ENCODE measurements around the gene ABR. TPM values are rescaled to one million over a fixed set of nuclear protein-coding genes. Genes with fewer than 3 reads are reported as not detected.
A peak's percentile ranks its signal among the peaks of the same experiment; 100 is the strongest.

The ABR gene
- total RNA-seq, 1 donor from 2014 or later, result 70.9 TPM

GRCh38 chr17:1159431-1160180 is 20.2 kb downstream of the ABR start:
- Histone ChIP-seq H4K20me1 (ENCODE audit: insufficient read depth, low read length) (peaks cover 41% of the 10 kb centered on the region), H3K4me2 (ENCODE audit: low read length) (no peak overlapping the region), H3K36me3 (ENCODE audit: insufficient read depth, low read length) (no peaks in the 10 kb centered on the region), H3K27me3 (ENCODE audit: insufficient read depth, low read length) (no peaks in the 10 kb centered on the region), H3K79me2 (ENCODE audit: insufficient read depth, low read length) (peaks cover 13% of the 10 kb centered on the region), H3K4me1 (ENCODE audit: insufficient read depth, low read length) (peaks cover 6% of the 10 kb centered on the region), H2AFZ (ENCODE audit: low read depth, low read length) (no peak overlapping the region), H3K4me3 (ENCODE audit: insufficient read depth, low read depth, low read length) (no peak overlapping the region), H3K9ac (ENCODE audit: low read length) (no peak overlapping the region), H3K9me3 (ENCODE audit: insufficient read depth, low read depth, low read length) (no peaks in the 10 kb centered on the region), H3K27ac (ENCODE audit: low read depth, low read length) (peak overlapping the region; percentile 27)
- peaks cover 3% of the 10 kb centered on the region for H3K4me1 Mint-ChIP-seq (ENCODE audit: low read depth, unreplicated experiment)
- no peaks in the 10 kb centered on the region for H3K27me3 Mint-ChIP-seq (ENCODE audit: low read depth, unreplicated experiment)
- DNase-seq (ENCODE audit: low read depth) (peak; percentile 39), FAIRE-seq (no peak)
- H3K36me3 Mint-ChIP-seq (ENCODE audit: low read depth, unreplicated experiment), result peaks cover 5% of the 10 kb centered on the region
- no peak overlapping the region for H3K27ac Mint-ChIP-seq (ENCODE audit: unreplicated experiment)
- TF ChIP-seq, protein P1, sequence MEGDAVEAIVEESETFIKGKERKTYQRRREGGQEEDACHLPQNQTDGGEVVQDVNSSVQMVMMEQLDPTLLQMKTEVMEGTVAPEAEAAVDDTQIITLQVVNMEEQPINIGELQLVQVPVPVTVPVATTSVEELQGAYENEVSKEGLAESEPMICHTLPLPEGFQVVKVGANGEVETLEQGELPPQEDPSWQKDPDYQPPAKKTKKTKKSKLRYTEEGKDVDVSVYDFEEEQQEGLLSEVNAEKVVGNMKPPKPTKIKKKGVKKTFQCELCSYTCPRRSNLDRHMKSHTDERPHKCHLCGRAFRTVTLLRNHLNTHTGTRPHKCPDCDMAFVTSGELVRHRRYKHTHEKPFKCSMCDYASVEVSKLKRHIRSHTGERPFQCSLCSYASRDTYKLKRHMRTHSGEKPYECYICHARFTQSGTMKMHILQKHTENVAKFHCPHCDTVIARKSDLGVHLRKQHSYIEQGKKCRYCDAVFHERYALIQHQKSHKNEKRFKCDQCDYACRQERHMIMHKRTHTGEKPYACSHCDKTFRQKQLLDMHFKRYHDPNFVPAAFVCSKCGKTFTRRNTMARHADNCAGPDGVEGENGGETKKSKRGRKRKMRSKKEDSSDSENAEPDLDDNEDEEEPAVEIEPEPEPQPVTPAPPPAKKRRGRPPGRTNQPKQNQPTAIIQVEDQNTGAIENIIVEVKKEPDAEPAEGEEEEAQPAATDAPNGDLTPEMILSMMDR (IDR thresholded peaks at IDR 0.05; ENCODE audit: insufficient read depth, low read depth, low read length), result no peak
- TF ChIP-seq EZH2 (IDR thresholded peaks at IDR 0.05; ENCODE audit: insufficient read depth, low read length), result no peak
- peaks cover 2% of the 10 kb centered on the region for H3K9me3 Mint-ChIP-seq (ENCODE audit: unreplicated experiment)
- no peak overlapping the region for H3K4me3 Mint-ChIP-seq (ENCODE audit: unreplicated experiment)

DNA sequence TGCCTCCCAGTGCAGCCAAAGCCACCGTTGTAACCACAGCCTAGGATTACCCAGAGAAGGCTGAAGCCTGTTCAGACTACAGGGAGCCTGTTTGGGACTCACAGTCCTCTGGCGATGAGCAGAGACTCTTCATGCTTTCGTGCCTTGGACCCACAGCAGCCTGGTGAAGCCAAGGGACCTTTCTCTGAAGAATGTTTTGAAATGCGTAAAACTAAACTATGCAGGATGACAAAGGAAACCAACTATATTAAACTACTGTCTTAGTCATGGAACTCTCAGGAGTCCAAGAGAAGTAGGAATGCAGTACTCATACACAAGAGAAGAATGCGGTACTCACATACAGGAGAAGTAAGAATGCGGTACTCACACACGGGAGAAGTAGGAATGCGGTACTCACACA is 20.9 kb downstream of the ABR start:
- Mint-ChIP-seq H3K36me3 (ENCODE audit: low read depth, unreplicated experiment) (peaks cover 5% of the 10 kb centered on the region), H3K9me3 (ENCODE audit: unreplicated experiment) (peaks cover 2% of the 10 kb centered on the region), H3K4me3 (ENCODE audit: unreplicated experiment) (no peak overlapping the region), H3K27me3 (ENCODE audit: low read depth, unreplicated experiment) (no peaks in the 10 kb centered on the region), H3K27ac (ENCODE audit: unreplicated experiment) (peak overlapping the region; percentile 24), H3K4me1 (ENCODE audit: low read depth, unreplicated experiment) (peaks cover 3% of the 10 kb centered on the region)
- Histone ChIP-seq H3K9ac (ENCODE audit: low read length) (peak overlapping the region; percentile 45), H2AFZ (ENCODE audit: low read depth, low read length) (no peak overlapping the region), H3K79me2 (ENCODE audit: insufficient read depth, low read length) (peaks cover 13% of the 10 kb centered on the region), H3K4me3 (ENCODE audit: insufficient read depth, low read depth, low read length) (no peak overlapping the region), H3K4me2 (ENCODE audit: low read length) (peak overlapping the region; percentile 29), H4K20me1 (ENCODE audit: insufficient read depth, low read length) (peaks cover 48% of the 10 kb centered on the region), H3K27ac (ENCODE audit: low read depth, low read length) (peak overlapping the region; percentile 74), H3K27me3 (ENCODE audit: insufficient read depth, low read length) (no peaks in the 10 kb centered on the region), H3K9me3 (ENCODE audit: insufficient read depth, low read depth, low read length) (no peaks in the 10 kb centered on the region), H3K36me3 (ENCODE audit: insufficient read depth, low read length) (no peaks in the 10 kb centered on the region), H3K4me1 (ENCODE audit: insufficient read depth, low read length) (peaks cover 8% of the 10 kb centered on the region)
- TF ChIP-seq, protein P1 (IDR thresholded peaks at IDR 0.05; ENCODE audit: insufficient read depth, low read depth, low read length), result no peak
- no peak for TF ChIP-seq EZH2 (IDR thresholded peaks at IDR 0.05; ENCODE audit: insufficient read depth, low read length)
- DNase-seq (ENCODE audit: low read depth), result peak; percentile 96
- FAIRE-seq, result peak; percentile 97

- Histone ChIP-seq H3K27me3 (ENCODE audit: insufficient read depth, low read length) (no peaks in the 10 kb centered on the region), H2AFZ (ENCODE audit: low read depth, low read length) (no peak overlapping the region), H3K9ac (ENCODE audit: low read length) (no peak overlapping the region), H4K20me1 (ENCODE audit: insufficient read depth, low read length) (peaks cover 50% of the 10 kb centered on the region), H3K9me3 (ENCODE audit: insufficient read depth, low read depth, low read length) (no peaks in the 10 kb centered on the region), H3K4me3 (ENCODE audit: insufficient read depth, low read depth, low read length) (no peak overlapping the region), H3K4me2 (ENCODE audit: low read length) (no peak overlapping the region), H3K4me1 (ENCODE audit: insufficient read depth, low read length) (peaks cover 9% of the 10 kb centered on the region), H3K27ac (ENCODE audit: low read depth, low read length) (peak overlapping the region; percentile 11), H3K36me3 (ENCODE audit: insufficient read depth, low read length) (no peaks in the 10 kb centered on the region), H3K79me2 (ENCODE audit: insufficient read depth, low read length) (peaks cover 7% of the 10 kb centered on the region)
- DNase-seq (ENCODE audit: low read depth) (peak; percentile 96), FAIRE-seq (no peak)
- Mint-ChIP-seq H3K9me3 (ENCODE audit: unreplicated experiment) (peaks cover 2% of the 10 kb centered on the region), H3K36me3 (ENCODE audit: low read depth, unreplicated experiment) (peaks cover 5% of the 10 kb centered on the region), H3K4me1 (ENCODE audit: low read depth, unreplicated experiment) (peaks cover 3% of the 10 kb centered on the region), H3K27me3 (ENCODE audit: low read depth, unreplicated experiment) (no peaks in the 10 kb centered on the region), H3K4me3 (ENCODE audit: unreplicated experiment) (no peak overlapping the region), H3K27ac (ENCODE audit: unreplicated experiment) (no peak overlapping the region)
- TF ChIP-seq EZH2 (IDR thresholded peaks at IDR 0.05; ENCODE audit: insufficient read depth, low read length), result no peak
- TF ChIP-seq, protein P1 (IDR thresholded peaks at IDR 0.05; ENCODE audit: insufficient read depth, low read depth, low read length), result no peak
Observed at GRCh38 chr17:1156864-1157263, 22.9 kb downstream of the ABR start.

Data from astrocyte (in vitro differentiated cells and primary cell).